ENCODE data around the gene TMEM238.
"Not testable (repeated sequence)": the region's sequence is repeated elsewhere in the genome, so short reads cannot be mapped to it uniquely, and the experiment has no call there.

Gene TMEM238

DNA sequence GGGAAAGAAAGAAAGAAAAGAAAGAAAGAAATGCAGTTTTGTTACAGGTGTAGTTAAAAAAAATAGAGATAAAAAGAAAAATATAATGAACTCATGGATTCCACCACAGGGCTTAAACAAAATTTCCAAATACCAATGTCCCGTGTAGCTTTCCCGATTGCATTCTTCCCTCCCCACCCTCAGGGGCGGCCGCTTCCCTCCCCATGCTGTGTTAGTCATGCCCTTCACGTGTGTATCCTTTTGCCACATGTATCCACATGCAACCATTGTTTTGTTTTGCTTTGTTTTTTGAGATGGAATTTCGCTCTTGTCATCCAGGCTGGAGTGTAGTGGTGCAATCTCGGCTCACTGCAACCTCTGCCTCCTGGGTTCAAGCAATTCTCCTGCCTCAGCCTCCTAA is 48.0 kb downstream of the TMEM238 start:
- no peak for DNase-seq

DNA sequence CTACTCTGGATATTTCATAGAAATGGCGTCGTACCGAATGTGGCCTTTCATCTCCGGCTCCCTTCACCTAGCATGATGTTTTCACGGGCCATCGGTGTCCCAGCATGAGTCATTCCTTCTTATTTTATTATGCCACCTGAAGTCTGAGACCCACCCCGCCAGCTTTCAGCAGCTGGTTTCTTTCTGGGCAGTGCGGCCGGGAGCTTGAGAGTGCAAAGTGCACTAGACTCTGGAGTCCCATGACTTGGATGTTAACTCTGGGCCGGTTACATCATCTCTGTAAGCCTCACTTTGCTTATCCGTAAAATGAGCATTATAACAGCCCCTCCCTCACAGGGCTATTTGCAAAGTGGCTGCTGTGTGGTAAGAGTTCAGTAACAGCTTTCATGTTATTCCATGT is 50.2 kb downstream of the TMEM238 start:
- no peak for DNase-seq

DNA sequence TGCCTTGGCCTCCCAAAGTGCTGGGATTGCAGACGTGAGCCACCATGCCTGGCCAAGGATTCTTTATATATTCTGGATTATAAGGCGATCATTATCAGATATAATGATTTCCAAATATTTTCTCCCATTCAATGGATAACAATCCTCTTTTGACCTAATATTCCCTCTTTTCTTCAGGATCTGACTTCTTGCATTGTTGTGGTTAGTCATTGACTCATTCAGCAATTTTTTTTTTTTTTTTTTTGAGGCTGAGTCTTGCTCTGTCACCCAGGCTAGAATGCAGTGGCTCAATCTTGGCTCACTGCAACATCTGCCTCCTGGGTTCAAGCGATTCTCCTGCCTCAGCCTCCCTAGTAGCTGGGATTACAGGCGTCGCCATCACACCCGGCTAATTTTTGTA is 54.3 kb downstream of the TMEM238 start:
- DNase-seq = not testable (repeated sequence)

Measured in NCI-H2029 (cell line).